ENCODE measurements around the gene DNPH1.

The DNPH1 gene

DNA sequence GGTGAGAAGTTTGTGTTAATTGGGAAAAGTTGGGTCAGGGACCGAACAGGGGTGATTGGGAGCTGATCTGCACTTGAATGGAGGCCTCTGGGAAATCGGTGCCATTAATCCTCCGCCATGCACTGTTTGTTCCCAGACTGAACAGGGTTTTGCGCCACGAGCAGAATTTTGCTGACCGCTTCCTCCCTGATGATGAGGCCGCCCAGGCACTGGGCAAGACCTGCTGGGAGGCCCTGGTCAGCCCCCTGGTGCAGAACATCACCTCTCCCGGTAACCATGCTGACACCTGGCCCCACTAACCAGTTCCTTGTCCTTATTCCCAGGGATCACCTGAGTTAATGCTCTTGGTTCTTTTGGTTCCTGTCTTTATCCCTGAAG is 25.6 kb downstream of the DNPH1 start:
- no peak overlapping the region for H3K4me3 ChIP-seq (replicated peaks; ENCODE audit: low read depth, low read length)
- TF ChIP-seq, protein P1, sequence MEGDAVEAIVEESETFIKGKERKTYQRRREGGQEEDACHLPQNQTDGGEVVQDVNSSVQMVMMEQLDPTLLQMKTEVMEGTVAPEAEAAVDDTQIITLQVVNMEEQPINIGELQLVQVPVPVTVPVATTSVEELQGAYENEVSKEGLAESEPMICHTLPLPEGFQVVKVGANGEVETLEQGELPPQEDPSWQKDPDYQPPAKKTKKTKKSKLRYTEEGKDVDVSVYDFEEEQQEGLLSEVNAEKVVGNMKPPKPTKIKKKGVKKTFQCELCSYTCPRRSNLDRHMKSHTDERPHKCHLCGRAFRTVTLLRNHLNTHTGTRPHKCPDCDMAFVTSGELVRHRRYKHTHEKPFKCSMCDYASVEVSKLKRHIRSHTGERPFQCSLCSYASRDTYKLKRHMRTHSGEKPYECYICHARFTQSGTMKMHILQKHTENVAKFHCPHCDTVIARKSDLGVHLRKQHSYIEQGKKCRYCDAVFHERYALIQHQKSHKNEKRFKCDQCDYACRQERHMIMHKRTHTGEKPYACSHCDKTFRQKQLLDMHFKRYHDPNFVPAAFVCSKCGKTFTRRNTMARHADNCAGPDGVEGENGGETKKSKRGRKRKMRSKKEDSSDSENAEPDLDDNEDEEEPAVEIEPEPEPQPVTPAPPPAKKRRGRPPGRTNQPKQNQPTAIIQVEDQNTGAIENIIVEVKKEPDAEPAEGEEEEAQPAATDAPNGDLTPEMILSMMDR (IDR thresholded peaks at IDR 0.05; ENCODE audit: low read depth, low read length, missing control alignments), result no peak
- DNase-seq (ENCODE audit: extremely low read depth, low read depth), result no peak

DNA sequence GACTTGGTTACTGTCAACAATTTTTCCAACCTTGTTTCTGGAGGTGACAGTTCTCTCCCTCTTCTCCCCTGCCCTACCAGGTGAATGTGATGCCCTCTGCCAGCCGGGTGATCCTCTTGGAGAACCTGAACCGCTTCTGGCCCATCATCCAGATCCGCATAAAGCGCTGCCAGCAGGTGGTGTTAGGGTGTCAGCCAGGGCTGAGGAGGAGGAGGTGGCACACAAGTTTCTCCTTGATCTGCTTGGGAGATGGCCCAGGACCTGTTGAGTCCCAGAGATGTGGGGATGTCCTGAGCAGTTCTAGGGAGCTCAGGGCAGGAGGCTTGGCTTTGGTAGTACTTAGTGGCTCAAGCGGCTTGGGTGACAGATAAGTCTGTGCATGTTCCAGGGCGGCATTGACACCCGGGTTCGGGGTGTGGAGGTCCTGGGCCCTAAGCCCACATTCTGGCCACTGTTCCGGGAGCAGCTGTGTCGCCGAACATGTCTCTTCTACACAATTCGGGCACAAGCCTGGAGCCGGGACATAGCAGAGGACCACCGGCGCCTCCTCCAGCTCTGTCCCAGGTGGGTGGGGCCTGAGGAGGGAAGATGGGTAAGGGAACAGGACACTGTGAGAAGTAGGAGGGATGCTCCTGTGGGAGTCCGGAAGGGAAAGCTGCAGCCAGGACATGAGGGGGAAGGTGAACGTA is 26.1 kb downstream of the DNPH1 start:
- no peak for DNase-seq (ENCODE audit: extremely low read depth, low read depth)

DNA sequence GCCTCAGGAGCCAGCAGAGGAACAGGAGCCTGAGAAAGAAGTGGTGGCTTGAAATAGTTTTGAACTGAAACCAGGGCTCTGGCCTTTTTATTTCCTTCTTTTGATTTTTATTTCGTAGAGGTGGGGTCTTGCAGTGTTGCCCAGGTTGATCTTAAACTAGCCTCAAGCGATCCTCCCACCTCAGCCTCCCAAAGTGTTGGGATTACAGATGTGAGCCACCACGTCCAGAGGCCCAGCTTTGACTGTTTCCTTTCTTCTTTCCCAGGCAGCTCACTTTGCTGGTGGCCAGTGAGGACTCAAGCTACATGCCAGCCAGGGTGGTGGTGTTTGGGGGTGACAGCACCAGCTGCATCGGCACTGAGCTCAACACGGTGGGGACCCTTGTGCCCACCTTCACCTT is 26.8 kb downstream of the DNPH1 start:
- no peak overlapping the region for H3K4me3 ChIP-seq (replicated peaks; ENCODE audit: low read depth, low read length)
- TF ChIP-seq, protein P1 (IDR thresholded peaks at IDR 0.05; ENCODE audit: low read depth, low read length, missing control alignments), result no peak
- no peak for DNase-seq (ENCODE audit: extremely low read depth, low read depth)

More for the DNA sequence above, 26.1 kb downstream of the DNPH1 start:
- TF ChIP-seq, protein P1 (IDR thresholded peaks at IDR 0.05; ENCODE audit: low read depth, low read length, missing control alignments), result no peak
- H3K4me3 ChIP-seq (replicated peaks; ENCODE audit: low read depth, low read length), result no peak overlapping the region

DNA sequence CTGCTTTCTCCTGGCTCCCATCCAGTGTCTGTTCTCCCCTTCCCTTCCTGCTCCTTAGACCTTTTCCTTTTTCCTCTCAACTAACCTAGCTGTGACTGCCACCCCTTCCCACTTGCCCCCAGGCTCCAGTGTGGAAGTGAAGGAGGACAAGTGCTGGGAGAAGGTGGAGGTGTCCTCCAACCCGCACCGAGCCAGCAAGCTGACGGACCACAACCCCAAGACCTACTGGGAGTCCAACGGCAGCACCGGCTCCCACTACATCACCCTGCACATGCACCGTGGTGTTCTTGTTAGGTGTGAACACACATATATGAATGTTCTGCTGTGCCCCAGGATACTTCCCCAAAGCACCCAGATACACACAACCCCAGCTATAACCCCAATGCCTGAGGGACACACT is 28.7 kb downstream of the DNPH1 start:
- no peak overlapping the region for H3K4me3 ChIP-seq (replicated peaks; ENCODE audit: low read depth, low read length)
- no peak for DNase-seq (ENCODE audit: extremely low read depth, low read depth)

DNA sequence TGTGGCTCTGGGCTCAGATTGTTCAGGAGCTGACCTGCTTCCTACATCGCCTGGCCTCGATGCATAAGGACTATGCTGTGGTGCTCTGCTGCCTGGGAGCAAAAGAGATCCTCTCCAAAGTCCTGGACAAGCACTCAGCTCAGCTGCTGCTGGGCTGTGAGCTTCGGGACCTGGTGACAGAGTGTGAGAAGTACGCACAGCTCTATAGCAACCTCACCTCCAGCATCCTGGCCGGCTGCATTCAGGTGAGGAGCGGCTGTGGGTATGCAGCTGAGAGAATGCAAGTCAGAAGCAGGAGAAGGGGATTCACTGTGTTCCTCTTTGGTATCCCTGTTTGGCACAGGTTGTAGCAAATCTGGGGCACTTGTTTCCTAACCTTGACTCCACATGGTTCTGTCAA is 29.4 kb downstream of the DNPH1 start:
- no peak for DNase-seq (ENCODE audit: extremely low read depth, low read depth)
- no peak overlapping the region for H3K4me3 ChIP-seq (replicated peaks; ENCODE audit: low read depth, low read length)

More for the DNA sequence above, 28.7 kb downstream of the DNPH1 start:
- TF ChIP-seq, protein P1 (IDR thresholded peaks at IDR 0.05; ENCODE audit: low read depth, low read length, missing control alignments), result no peak

DNA sequence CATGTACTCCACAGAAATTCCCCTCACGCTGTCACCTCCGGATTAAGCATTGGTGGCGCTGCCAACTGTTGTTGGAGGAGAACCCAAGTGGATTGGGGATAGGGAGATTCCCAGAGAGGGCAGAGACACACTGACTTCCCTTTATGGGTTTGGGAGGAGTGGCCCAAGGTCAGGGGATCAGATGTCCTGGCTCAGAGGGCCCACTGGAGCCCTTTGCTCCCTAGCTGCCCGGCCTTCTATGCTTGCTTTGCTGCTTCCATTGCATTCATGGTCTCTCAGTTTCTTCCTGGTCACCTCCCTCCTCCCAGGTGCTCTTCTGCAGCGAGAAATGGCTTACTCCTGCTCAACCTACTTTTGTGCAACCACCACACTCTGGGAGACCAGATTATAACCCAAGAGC is 32.9 kb downstream of the DNPH1 start:
- no peak for DNase-seq (ENCODE audit: extremely low read depth, low read depth)
- no peak overlapping the region for H3K4me3 ChIP-seq (replicated peaks; ENCODE audit: low read depth, low read length)
- TF ChIP-seq, protein P1 (IDR thresholded peaks at IDR 0.05; ENCODE audit: low read depth, low read length, missing control alignments), result no peak

More for the DNA sequence above, 29.4 kb downstream of the DNPH1 start:
- TF ChIP-seq, protein P1 (IDR thresholded peaks at IDR 0.05; ENCODE audit: low read depth, low read length, missing control alignments), result no peak

DNA sequence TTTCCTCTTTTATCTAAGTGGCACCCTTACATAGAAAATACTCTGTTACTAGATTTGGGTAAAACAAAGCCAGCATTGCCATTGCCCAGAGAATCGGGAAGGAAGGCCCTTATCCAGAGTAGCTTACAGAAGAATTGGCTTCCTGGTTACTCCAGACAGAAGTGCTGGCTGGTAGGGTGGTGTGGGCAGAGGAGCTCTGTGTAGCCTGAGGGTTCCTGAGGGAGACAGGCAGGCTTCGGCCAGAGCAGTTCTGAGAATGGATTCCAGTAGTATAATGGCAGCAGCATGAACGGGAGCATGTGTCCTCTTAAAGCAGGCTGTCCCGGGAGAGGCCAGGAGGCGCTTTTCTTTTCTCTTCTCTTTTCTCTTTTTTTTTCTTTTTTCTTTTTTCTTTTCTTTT is 35.4 kb downstream of the DNPH1 start:
- TF ChIP-seq, protein P1 (IDR thresholded peaks at IDR 0.05; ENCODE audit: low read depth, low read length, missing control alignments), result no peak
- no peak for DNase-seq (ENCODE audit: extremely low read depth, low read depth)
- H3K4me3 ChIP-seq (replicated peaks; ENCODE audit: low read depth, low read length), result no peak overlapping the region
